DMS 273 (cell line): ENCODE data around the gene AADAT.
A peak's percentile ranks its signal among the peaks of the same experiment; 100 is the strongest.
"Not testable (repeated sequence)": the region's sequence is repeated elsewhere in the genome, so short reads cannot be mapped to it uniquely, and the experiment has no call there.

Source experiments
- DNase-seq: peaks from one replicate; lab custom pipeline; 2025; ENCODE audit not compliant: unreplicated experiment; lab: John Stamatoyannopoulos, UW

The AADAT gene

DNA sequence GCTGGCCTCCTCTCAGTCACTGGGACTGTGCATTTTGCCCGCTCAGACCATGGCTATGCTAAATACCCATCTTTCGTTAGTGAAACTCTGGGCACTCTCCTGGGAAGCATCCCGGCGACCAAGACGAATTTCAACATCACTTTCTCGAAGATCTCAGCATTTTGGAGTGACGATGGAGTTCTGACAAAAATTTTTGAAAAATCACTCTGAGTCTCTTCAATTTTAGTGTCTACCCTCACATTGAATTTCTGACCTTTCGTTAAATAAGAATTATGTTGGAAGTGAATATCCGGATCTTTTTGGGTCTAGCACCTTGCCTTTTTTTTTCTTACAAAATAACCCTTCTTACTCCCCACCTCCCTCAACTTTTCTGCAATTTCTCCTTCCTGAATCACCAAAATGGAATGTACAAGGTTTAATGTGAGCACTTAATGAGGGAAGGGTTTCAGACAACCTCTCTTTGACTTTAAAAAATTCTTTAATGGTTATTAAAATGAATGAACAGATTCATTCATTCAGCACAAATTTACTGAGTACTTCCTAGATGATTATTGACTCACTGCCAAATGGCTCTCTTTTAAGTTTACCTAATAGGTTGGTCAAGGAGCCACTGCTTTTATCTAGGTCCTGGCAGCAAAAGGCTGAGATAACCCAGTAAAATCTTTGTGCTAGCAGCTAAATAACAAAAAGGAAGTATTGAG is 746 bp upstream of the AADAT start:
- no peak for DNase-seq

DNA sequence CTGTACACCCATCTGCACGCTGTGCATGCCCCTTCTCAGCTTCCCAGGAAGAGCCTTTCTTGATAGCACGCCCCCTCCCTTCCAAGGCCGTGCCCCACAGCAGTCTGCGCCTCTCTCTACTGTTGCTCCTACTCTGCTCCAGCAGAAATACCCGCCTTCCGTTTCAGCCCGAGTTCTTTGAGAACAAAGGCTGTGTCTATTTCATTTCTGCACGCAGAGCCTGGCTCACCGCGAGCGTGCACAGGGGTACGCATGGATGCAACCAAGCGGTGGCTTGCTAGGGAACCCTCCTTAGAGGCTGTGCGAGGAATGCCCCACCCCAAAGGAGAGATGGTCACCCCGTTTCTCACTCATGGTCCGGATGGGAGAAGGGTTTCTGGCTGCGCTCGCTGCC is 485 bp downstream of the AADAT start:
- DNase-seq = peak; percentile 37

DNA sequence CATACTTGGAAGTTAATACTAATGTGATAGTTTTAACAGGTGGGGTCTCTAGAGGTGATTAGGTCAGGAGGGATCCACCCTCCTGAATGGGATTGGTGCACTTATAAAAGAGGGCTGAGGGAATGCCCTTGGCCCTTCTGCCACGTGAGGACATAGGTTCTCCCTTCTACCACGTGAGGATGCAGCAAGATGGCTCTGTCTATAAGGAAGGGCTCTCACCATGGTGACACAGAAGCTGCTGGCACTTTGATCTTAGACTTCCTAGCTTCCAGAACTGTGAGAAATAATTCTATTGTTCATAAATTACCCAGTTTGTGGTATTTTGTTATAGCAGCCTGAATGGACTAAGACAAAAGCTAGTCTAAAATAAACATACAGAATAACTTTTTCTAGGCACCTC is 1.0 kb downstream of the AADAT start:
- DNase-seq = no peak

DNA sequence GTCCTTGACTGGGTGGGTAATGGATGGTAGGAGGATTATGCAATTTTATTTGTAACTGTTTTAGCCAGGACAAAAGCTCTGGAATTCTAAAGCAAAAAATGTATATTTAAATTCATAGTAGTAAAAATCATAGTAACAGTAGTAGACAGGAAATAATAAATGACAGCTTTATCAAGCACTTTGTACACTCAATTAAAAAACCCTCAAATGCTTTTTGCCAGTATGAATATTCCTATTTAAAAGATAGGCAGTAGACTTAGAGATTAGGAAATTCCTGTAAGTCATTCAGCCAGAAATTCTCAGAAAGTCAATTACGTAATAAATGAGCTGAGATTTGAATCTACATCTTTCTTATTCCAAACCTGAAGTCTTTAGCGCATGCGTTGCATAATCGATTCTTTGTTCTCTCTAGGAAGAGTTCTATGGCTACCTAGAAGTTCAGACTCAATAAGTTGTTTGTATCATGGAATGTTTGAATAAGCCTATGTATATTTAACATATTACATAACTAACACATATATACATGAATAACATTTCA is 2.5 kb downstream of the AADAT start:
- no peak for DNase-seq

DNA sequence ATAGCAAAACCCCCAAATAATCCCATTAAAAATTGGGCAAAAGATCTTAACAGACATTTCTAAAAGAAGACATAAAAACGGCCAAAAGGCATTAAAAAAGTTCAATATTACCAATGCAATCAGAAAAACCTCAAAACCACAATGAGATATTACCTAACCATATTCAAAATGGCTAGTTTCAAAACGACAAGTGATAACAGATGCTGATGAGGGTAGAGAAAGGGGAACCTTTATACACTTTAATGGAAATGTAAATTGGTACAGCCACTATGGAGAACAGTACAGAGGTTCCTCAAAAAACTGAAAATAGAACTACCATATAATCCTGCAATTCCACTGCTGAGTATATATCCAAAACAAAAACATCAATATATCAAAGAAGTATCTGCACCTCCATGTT is 6.2 kb downstream of the AADAT start:
- DNase-seq = no peak

DNA sequence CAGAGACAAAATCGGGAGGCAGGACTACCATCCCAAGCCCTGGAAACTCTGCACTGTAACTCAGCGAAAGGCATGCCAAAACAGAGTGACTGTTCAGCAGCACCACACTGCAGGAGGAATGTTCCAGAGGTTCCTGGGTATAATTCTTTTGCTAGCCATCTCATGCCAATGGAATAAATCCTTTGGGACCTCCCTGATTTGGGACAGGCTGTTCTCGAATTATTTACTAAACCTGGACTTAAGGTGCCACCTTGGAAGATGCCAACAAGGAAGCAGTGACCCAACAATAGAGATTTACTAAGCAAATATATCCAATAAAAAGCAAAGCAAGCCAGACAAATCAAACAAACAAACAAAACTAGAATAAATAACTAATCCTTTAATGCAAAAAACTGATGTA is 9.3 kb downstream of the AADAT start:
- DNase-seq = no peak

DNA sequence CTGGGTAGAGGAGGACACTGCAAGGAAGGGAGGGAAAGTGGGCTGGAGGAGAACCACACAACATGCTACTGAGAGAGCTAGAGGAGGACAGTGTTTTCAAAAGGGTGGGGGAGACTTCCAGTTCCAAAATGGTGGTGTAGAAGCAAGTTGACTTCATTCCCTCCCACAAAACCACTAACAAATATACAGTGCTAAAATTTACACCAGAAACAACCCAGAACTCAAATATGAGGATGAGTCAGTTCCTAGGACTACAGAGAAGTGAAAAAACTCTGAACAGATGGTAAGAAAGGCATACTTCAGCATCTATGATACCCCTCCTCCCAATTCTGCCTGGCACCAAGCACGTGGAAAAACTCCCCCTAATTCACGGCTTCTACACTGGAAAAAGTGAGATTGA is 9.8 kb downstream of the AADAT start:
- no peak for DNase-seq

DNA sequence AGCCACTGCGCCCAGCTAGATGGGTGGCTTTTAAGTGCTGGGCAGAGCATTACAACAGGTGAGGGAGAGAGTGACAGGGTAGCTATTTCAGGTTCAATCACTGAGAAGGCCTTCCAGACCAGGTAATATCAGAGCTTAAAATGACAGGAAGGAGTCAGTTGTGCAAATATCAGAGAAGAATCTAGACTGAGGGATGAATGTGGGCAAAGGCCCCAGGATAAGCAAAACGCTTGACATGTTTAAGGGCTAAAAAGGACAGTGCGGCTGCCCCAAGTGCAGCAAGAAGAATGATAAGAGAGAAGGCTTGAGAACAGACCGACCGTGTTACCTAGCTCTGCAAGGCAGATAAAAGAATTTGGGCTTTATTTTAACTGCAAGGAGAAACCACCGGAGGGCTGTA is 18.6 kb downstream of the AADAT start:
- no peak for DNase-seq

DNA sequence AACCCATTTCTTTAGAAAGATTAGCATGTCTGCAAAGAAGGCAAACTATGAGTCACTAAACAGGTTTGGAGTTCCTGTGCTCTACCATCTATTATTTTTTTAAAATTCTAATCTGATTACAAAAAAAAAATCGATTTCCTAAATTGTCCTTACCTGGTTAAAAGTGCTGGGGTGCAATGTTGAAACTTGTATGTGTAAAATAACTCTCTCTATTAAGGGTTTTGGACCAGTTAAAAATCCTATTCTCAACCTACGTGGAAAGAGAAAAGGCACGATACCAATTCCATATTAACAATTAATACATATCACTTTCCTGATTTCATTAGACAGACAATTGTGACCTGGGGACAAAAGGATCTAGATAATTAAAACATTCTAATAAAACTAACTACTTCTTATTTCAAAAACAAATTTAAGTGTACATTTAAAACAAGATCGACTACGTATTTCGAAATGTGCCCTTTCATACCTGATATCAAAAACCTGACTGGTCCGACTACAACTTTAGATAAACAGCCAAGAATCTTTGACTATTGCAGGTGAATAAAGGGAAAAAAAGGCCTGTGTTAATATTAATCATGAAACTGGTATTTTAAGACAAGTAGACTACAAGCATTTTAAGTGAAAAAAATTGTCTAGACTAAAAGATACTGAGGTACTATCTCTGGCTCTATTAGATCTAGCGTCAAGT is 21.2 kb downstream of the AADAT start:
- no peak for DNase-seq

DNA sequence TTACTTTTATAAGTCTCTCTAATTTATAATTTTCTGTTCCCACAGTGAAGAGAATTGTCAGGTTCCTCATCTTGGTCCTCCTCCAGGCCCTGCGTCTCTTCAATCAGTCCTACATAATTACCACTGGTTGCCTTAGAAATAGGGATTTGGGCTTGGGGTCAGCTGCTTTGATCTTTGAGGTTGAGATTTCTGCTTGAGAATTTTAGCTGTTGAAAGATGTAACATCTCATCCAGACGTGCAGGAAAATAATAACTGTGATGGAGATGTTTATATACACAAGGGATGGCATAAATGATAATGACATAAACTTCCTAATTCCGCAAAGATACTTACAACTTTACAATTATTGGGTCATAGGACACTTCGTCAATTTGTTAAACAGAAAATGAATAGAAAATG is 30.3 kb downstream of the AADAT start:
- DNase-seq = no peak

DNA sequence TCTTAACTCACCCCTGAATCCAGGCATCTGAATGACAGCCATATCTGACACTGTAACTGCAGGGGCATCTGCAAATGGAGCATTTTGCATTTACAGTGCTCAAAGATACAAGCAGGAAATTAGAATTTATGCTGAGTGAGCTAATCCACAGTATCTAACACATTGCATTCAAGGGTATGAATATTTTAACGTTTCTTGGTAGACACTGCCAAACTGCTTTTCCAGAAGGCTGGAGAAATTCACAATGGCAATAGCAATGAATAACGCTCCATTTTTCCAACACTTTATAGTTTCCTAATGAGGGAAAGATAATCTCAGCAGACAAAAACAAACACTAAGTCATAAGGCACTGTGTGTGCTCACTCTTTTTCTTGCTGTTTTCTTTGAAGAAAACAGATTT is 30.9 kb downstream of the AADAT start:
- DNase-seq = no peak

DNA sequence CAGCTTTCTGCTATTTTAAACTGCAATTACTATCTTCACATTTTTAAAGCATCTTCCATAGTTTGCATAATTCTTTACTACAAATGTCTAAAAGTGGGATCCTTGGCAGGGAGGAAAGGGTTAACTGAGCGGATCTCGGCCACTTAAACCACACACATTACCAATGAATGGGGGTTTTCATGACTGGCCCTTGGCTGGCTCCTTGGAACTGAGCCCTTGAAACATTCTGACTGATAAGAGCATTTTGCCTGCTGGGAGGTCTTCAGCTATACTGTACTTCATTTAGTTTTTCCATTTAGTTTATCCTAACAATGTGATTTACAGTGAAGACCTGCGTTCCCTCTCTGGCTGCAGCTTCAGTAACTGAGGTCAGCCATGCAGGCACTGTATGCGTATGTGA is 31.9 kb downstream of the AADAT start:
- no peak for DNase-seq

DNA sequence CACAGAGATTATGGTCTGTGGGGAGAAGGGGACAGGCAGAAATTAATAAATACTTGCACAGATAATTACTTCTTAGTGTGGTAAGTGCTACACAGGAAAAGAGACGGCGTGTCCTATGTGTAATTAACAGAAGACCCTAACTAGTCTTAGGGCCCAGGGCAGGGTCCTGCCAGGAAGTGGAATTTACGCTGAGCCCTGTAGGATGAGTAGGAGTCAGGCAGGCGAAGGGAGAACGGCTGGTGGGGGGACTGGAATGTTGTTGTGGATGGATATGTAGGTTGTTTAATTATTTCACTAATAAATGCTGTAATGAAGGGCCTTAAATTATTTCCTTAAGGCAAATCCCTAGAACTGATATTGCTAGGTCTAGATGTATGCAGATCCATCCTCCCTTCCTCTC is 36.8 kb downstream of the AADAT start:
- no peak for DNase-seq

DNA sequence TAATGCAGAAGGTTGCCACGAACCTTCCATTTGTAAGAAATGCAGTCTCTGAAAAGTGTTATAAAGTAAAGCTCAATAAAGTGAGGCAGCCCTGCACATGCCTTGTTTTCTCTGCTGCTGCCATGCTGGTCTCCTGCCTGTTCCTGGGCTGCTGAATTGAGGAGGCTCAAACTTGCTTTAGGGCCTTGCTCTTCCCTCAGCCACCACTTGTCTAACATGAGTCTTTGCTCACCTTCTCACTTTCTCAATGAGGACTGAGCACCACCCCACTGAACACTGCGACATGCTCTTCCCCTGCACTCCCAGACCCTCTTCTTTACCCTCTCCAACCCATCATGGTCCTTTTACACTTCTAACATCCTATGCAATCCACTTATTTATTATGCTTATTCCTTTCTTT is 38.4 kb downstream of the AADAT start:
- DNase-seq = no peak

DNA sequence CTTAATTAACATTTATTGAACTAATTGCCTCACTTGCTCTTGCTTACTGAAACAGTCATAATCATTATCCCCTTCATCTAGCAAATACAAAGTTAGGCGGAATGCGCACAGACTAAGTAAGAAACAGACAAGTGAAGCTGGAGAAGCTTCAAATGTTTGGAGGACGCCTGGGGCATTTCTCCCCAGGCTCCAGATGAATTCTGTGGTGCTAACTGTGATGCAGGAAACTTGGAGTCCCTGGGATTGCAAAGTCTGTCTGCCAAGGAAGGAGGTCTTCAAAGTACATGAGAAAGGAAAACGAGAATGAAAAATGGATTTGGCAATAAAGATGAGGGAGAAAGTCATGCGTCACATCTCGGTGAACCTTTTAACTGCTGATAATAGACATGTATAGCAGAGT is 40.0 kb downstream of the AADAT start:
- DNase-seq = no peak

DNA sequence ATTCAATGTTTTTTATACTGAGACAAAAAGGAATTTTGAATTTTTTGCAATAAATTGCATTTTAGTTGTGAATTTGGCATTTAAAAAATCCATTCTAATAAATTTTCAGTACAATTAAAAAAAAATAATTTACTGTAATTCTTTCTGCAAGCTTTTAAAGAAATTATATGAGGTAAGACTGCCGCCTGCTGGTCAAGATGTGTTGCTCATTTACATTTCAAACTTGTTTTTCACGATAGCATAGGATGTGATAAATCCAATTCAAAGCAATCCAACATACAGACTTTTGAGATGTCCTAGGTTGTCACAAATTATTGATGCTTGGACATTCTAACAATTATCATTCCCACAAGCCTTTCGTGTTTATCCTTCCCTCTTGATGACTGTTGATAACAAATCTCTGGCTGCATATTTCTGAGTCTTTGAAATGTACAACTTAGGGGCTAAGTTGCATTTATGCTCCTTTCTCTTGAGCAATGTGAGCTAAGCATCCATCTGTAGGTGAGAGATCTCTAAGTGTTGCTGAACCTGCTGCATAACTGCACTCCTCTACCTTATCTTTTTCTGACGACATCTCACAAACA is 41.9 kb downstream of the AADAT start:
- peak; percentile 72 for DNase-seq

DNA sequence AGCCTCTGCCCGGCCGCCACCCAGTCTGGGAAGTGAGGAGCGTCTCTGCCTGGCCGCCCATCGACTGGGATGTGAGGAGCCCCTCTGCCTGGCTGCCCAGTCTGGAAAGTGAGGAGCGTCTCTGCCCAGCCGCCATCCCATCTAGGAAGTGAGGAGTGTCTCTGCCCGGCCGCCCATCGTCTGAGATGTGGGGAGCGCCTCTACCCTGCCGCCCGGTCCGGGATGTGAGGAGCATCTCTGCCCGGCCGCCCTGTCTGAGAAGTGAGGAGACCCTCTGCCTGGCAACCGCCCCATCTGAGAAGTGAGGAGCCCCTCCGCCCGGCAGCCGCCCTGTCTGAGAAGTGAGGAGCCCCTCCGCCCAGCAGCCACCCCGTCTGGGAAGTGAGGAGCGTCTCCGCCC is 43.6 kb downstream of the AADAT start:
- DNase-seq = not testable (repeated sequence)

DNA sequence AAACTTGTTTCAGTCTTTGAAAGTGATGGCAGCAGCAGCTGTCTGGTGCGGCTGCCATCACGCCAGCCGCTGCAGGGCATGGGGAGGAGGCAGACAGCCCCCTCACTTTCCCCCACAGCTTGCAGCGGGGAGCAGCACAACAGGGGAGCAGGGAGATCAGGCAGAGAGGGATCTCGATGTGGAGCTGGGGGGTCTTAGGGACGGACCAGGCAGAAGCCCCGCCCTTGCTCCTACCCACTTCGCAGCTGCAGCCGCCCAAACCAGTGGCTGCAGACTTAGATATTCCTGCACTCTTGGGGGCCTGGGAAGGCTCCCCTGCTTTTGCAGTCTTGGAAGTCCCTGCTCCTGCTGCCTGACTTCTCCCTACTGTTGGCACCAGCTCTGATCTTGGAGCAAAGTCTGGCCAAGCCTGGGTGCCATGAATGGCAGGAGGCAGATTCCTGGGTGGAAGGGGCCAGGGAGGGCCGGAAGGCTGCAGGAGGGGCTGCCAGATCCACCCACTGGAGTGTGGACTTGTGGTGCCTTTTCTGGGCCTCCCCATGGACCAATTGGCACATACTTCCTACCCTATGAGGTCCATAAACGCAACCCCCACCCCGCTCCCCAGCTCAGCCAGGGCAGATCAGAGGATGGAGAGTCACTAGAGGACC is 49.6 kb downstream of the AADAT start:
- no peak for DNase-seq

DNA sequence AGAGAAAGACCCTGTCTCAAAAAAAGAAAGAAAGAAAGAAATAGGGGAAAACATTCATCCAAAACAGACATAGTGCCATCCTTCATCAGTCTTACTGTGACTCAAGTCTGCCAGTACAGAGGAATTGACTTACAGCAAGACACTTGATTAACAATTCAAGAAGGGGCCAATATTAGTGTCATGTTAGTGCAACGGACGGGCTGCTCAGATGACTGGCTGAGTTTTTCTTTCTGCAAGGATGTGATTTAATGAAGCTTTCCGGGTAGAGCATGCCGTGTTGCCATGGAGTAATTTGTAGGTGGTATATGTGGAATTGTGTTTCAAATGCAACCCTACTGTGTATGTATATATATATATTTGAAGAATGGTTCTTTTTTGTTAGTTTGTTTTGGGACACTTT is 51.0 kb downstream of the AADAT start:
- no peak for DNase-seq

DNA sequence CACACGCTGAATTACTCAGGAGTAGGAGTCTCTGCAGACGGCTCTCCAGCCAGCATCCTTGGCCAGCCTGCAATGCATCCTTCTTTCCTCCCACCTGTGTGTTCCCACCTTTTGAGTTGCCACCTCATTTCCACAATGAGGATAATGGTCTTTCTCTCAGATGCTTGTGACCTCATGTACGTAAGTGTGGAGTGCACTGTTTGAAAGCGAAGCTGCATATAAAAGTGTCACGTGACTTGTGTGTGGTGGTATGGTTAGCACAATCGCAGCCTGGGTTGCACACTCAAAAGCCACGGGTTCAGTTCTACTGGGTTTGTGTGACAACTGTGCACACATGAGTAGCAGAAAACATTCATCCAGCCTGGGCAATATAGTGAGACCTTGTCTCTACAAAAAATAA is 51.5 kb downstream of the AADAT start:
- no peak for DNase-seq

DNA sequence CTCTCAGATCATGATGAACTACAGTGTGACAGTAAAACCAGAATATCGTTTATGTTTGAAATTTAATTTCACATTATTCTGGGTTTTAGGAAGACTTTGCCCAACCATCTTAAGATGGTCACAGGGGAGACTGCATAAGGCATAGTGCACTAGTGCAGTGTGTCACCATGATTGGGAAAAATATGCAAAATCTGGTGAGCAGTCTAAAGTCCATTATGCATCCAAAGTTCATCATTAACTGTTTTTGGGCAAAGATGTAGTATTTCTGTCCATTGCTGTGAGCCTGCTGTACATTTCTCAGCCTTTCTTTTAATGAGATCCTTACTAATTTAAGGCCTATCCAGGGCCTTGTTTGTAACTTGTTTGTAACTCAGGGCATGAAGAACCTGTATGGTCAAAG is 52.3 kb downstream of the AADAT start:
- DNase-seq = no peak

DNA sequence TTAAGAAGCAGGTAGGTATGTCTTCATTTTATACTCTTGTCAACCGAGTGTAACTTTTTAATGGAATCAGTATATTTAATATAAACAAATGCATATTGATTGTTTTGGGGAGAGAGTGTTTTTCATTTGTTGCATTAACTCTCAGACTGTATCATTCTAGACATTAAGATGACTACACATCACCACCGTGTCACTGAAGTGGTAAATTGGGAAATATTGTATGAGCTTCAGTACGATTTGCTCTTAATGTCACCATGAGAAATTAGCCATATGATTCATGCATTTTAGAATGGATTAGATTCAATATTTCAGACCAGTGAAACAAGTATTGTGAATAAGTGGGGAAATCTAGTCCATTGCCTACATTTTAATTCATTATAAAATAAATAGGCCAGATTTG is 53.9 kb downstream of the AADAT start:
- DNase-seq = no peak
